Fibroblast of the conjunctiva (primary cell): ENCODE data around the gene MRGPRX2.

Experiments used
- DNase-seq: peaks from one replicate; pipeline ENCODE4 v3.0.0-alpha.2; 2010; ENCODE audit warnings: low read depth

MRGPRX2 gene

GRCh38 chr11:19060629-19061028 lies at the start of gene MRGPRX2:
Gene MRGPRX2 (minus strand): TSS chr11:19060717. CDS start chr11:19056402, 4,315 bp downstream.
- DNase-seq = no peak

- no peak for DNase-seq
Observed at GRCh38 chr11:19110295-19110694, 49.8 kb upstream of the MRGPRX2 start.

GRCh38 chr11:19107125-19107524 lies 46.6 kb upstream of the MRGPRX2 start:
- no peak for DNase-seq

GRCh38 chr11:19105011-19105410 lies 44.5 kb upstream of the MRGPRX2 start:
- no peak for DNase-seq

GRCh38 chr11:19102521-19102900 lies 42.0 kb upstream of the MRGPRX2 start:
- no peak for DNase-seq

GRCh38 chr11:19101796-19102520 lies 41.4 kb upstream of the MRGPRX2 start:
- no peak for DNase-seq

GRCh38 chr11:19100885-19101284 lies 40.4 kb upstream of the MRGPRX2 start:
- DNase-seq = no peak

- DNase-seq = no peak
Observed at GRCh38 chr11:19099093-19099492, 38.6 kb upstream of the MRGPRX2 start.

GRCh38 chr11:19094859-19095258 lies 34.3 kb upstream of the MRGPRX2 start:
- no peak for DNase-seq

- DNase-seq = no peak
Observed at GRCh38 chr11:19093976-19094375, 33.5 kb upstream of the MRGPRX2 start.

GRCh38 chr11:19092850-19093249 lies 32.3 kb upstream of the MRGPRX2 start:
- no peak for DNase-seq

GRCh38 chr11:19092342-19092741 lies 31.8 kb upstream of the MRGPRX2 start:
- DNase-seq = no peak

GRCh38 chr11:19091366-19091765 lies 30.8 kb upstream of the MRGPRX2 start:
- no peak for DNase-seq

GRCh38 chr11:19089421-19089820 lies 28.9 kb upstream of the MRGPRX2 start:
- DNase-seq = no peak

GRCh38 chr11:19088791-19089190 lies 28.3 kb upstream of the MRGPRX2 start:
- DNase-seq = no peak

GRCh38 chr11:19087658-19088057 lies 27.1 kb upstream of the MRGPRX2 start:
- peak; percentile 29 for DNase-seq

GRCh38 chr11:19084661-19085315 lies 24.3 kb upstream of the MRGPRX2 start:
- no peak for DNase-seq

- DNase-seq = no peak
Observed at GRCh38 chr11:19083166-19083565, 22.6 kb upstream of the MRGPRX2 start.

GRCh38 chr11:19080579-19080993 lies 20.1 kb upstream of the MRGPRX2 start:
- no peak for DNase-seq

- peak; percentile 31 for DNase-seq
Observed at GRCh38 chr11:19079643-19080440, 19.3 kb upstream of the MRGPRX2 start.

GRCh38 chr11:19077965-19078364 lies 17.4 kb upstream of the MRGPRX2 start:
- DNase-seq = no peak

GRCh38 chr11:19076744-19077589 lies 16.4 kb upstream of the MRGPRX2 start:
- no peak for DNase-seq
